GF-D8 (cell line): ENCODE measurements around the gene NUP210.
"Not testable (repeated sequence)": the region's sequence is repeated elsewhere in the genome, so short reads cannot be mapped to it uniquely, and the experiment has no call there.

Source experiments
- DNase-seq: peaks from one replicate; lab custom pipeline; 2025; lab: John Stamatoyannopoulos, UW

Gene NUP210

GRCh38 chr3:13406190-13406589, 13.9 kb downstream of the NUP210 start:
- DNase-seq, result no peak

- DNase-seq, result no peak
Observed at GRCh38 chr3:13405614-13406013, 14.5 kb downstream of the NUP210 start.

- no peak for DNase-seq
Observed at GRCh38 chr3:13404626-13405452, 15.3 kb downstream of the NUP210 start.

- no peak for DNase-seq
Observed at GRCh38 chr3:13403847-13404246, 16.3 kb downstream of the NUP210 start.

DNA sequence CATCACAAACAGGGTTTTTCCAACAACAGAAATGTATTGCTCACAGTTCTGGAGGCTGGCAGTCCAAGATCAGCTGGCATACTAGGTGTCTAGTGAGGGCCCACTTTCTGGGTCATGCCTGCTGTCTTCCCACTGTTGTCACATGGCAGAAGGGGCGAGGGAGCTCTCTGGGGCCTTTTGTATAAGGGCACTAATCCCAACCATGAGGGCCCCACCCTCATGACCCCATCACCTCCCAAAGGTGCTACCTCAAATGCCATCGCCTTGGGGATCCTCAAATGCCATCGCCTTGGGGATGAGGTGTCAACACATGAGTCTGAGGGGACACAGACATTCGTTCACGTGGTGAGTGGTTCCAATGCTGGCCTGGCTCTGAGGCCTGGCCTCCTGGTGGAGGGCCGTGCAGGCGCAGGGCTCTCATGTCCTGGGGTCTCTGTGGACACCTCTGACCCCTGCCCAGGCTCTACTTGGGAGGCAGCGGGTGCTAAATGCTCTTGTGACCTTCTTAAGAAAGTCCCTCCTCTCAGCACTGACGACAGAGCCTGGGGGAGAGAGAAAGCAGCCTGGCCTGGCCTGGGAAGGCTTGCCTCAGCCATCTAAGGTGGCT, 16.8 kb downstream of the NUP210 start:
- DNase-seq, result no peak

GRCh38 chr3:13401149-13401548, 19.0 kb downstream of the NUP210 start:
- DNase-seq, result no peak

GRCh38 chr3:13400114-13400673, 19.9 kb downstream of the NUP210 start:
- no peak for DNase-seq

- no peak for DNase-seq
Observed at GRCh38 chr3:13399603-13400002, 20.5 kb downstream of the NUP210 start.

DNA sequence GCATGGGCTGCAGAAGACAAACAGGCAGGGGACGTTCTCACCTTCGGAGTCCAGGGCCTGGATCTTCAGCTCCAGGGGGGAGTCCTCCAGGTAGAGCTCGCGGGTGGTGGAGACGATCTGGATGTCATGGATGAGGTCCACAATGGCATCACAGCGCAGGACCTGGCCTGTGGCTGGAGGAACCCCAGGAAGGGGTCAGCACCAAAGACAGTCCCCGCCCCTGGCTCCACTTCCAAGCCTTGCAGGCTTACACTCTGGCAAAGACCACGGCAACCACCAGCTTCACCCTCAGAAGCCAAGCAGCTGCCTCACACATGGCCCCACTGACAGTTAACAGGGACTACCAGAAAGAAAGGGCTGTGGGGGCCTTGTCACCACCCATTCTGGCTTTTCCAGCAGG, 22.8 kb downstream of the NUP210 start:
- no peak for DNase-seq

- no peak for DNase-seq
Observed at GRCh38 chr3:13394363-13394762, 25.8 kb downstream of the NUP210 start.

- no peak for DNase-seq
Observed at GRCh38 chr3:13393427-13394360, 26.4 kb downstream of the NUP210 start.

DNA sequence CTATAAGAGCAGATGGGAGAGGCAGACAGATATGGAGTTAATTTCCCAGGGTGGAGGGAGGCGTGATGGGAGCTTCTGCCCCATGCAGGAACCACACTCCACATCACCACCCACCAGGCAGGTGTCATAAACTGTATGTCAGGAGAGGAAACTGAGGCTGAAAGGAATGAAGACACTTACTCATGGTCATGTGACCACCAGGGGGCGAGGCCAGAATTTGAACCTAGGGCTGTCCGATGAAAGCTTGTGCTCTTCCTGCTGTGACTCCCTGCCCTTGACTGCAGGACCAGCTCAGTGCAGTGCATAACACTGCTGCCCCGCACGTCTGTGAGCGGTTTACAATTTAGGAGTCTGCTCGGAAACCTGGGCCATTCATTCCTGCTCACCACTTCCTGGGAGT, 28.8 kb downstream of the NUP210 start:
- no peak for DNase-seq

GRCh38 chr3:13389378-13389777, 30.7 kb downstream of the NUP210 start:
- DNase-seq, result no peak

- DNase-seq, result no peak
Observed at GRCh38 chr3:13388816-13389215, 31.3 kb downstream of the NUP210 start.

DNA sequence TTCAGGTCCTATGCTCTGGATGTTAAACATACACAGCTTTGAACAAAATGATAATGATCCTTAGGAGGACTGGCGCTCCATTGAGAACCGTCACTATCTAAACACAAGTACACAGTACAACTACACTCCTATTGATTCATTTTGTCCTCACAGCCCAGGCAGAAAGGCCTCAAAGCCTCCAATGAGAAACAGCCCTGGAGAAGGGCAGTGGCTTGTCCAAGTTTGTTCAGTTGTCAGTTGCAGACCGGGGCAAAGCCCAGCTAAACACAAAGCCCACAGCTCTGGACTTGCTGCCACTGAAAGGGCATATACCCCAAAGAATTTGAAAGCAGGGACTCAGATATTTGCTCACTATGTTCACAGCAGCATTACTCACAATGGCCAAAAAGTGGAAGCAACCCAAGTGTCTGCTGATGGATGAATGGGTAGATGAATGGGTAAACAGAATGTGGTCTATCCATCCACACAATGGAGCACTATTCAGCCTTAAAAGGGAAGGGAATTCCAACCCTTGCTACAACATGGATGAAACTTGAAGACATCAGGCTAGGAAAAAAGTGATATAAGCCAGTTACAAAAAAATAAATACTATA, 34.7 kb downstream of the NUP210 start:
- DNase-seq, result no peak

- DNase-seq, result no peak
Observed at GRCh38 chr3:13380971-13381370, 39.2 kb downstream of the NUP210 start.

- DNase-seq, result no peak
Observed at GRCh38 chr3:13379201-13379830, 40.8 kb downstream of the NUP210 start.

DNA sequence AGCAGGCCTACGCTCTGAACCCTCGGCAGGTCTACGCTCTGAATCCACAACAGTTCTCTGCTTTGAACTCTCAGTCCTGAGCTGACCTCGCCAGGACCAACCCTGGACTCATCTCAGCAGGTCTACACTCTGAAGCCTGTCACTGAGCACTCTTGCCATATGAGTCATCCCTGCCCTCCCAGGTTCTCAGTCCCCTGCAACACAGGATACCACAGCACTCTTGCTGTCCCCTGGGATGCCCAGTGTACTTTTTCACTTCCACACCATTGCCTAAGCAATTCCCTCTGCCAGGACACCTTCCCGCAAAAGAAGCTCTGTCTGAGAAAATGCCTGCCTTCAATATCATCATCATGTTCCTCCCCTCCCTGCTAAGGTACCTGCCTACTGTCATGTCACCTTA, 42.0 kb downstream of the NUP210 start:
- DNase-seq, result no peak

DNA sequence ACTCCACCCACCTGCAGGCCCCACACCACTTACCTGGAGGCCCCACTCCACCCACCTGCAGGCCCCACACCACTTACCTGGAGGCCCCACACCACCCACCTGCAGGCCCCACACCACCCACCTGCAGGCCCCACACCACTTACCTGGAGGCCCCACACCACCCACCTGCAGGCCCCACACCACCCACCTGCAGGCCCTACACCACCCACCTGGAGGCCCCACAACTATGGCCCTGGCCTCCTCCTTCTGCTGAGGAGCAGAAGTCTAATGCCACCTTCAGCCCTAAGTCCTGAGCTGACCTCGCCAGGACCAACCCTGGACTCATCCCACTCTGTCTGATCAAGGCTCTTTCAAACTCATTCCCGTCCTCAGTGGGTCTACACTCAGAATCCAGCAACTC, 42.4 kb downstream of the NUP210 start:
- not testable (repeated sequence) for DNase-seq

GRCh38 chr3:13377021-13377420, 43.1 kb downstream of the NUP210 start:
- DNase-seq, result no peak

GRCh38 chr3:13376091-13376490, 44.0 kb downstream of the NUP210 start:
- no peak for DNase-seq
